ENCODE results near the gene TMEM169. TPM values are rescaled to one million over a fixed set of nuclear protein-coding genes. Genes with fewer than 3 reads are reported as not detected.

TMEM169 gene
- polyA plus RNA-seq, 2 of the 4 experiments (the other 2 are of a cell fraction): 0.54 to 0.81 TPM

DNA sequence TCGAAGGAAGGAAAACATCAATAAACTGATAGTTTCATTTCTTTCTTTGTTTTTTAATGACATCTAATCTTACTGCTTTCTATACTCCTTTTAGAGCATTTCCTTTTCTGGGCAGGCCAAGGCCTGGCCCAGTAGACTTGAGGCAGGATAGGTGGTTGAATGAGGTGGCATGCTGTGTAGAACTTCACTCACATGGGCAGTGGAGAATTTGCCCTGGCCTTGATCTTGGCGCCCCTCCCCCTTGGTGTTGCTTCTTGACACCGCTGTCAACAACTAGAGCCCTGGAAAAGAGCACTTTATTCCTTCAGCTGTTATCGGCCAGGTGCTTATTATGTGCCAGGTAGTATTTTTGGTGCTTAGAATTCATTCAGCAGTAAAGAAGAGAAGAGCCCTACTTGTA lies 64.9 kb downstream of the TMEM169 start:
- DNase-seq (ENCODE audit: low read depth in 1 of 2, low spot score in 1 of 2) (no peak), ATAC-seq (no peak), FAIRE-seq (no peak)
- TF ChIP-seq, protein P1, sequence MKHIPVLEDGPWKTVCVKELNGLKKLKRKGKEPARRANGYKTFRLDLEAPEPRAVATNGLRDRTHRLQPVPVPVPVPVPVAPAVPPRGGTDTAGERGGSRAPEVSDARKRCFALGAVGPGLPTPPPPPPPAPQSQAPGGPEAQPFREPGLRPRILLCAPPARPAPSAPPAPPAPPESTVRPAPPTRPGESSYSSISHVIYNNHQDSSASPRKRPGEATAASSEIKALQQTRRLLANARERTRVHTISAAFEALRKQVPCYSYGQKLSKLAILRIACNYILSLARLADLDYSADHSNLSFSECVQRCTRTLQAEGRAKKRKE (CRISPR knock-in tag; IDR thresholded peaks at IDR 0.05; ENCODE audit: low read depth): no peak
- TF ChIP-seq CHD2 (IDR thresholded peaks at IDR 0.05; ENCODE audit: low read length, partially characterized antibody): no peak
- no peak for TF ChIP-seq NR3C1 (IDR thresholded peaks at IDR 0.05)
- TF ChIP-seq RFX5 (IDR thresholded peaks at IDR 0.05): no peak
- TF ChIP-seq HES2 (IDR thresholded peaks at IDR 0.05): no peak
- no peak for TF ChIP-seq FOXS1 (CRISPR knock-in tag; IDR thresholded peaks at IDR 0.05)
- TF ChIP-seq ZSCAN20 (CRISPR knock-in tag; IDR thresholded peaks at IDR 0.05): no peak
- WGBS (ENCODE audit: missing lambda C conversion rate): 78% methylated on average over 4 of the region's 4 CpGs
- CTCF ChIA-PET: interaction anchor here (1.5 kb wide), 1 partner anchor 37 kb away, joined by 3 read pairs; the partner anchor contains the start of gene XRCC5
- Histone ChIP-seq H3K9me3 (no peaks in the 10 kb centered on the region), H3K4me1 (peaks cover 29% of the 10 kb centered on the region), H3K27ac (no peak overlapping the region), H3K4me3 (no peak overlapping the region), H3K4me2 (no peak overlapping the region)
- POLR2A ChIA-PET: no interaction called here

DNA sequence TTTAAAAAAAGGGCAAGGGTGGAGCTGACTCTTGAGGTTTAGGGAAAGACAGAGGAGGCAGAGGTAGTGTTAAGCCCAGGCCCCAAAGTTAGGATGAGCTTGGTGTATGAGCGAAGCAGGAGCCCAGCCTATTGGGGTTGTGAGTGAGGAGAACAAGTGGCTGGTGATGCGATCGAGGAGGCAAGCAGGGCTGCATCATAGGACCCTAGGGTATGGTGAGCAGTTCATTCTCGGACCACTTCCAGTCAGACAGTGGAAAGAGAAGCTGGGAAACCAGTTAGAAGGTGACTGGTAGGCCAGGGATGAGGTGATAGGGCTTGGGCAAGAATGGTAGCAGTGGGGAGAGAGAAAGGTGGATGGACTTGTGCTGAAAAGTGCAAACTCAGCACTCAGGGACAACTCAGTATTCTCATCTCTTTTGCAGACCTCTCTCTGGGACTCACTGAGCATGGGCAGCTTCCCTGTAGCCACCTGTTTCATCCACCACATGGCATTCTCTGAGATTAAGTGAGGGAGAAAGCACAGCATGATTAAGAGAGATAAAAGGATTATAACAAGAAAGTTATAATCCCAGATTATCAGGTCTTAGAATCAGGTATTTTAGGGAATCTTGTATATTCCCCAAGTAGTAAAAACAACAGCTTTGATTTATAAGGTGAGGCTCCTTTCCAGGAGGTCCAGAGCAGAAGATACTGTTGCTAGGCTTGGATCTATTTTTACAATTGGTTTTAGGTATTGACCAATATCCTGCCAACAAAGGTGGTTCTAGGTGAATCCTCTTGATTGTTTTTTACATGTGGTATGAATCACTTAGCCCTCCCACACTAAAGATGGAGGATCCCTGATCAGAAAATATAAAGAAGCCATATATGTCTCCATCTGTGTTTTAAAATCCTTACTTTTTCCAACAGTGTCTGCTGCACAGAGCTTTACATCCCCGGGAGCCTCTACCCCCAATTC lies 65.7 kb downstream of the TMEM169 start:
- ChIA-PET POLR2A (no interaction called here), CTCF (interaction anchor here (1.5 kb wide), 1 partner anchor 38 kb away, joined by 3 read pairs; the partner anchor contains the start of gene XRCC5)
- Histone ChIP-seq H3K9me3 (no peaks in the 10 kb centered on the region), H3K27ac (no peak overlapping the region), H3K4me2 (no peak overlapping the region), H3K4me1 (peaks cover 29% of the 10 kb centered on the region), H3K4me3 (no peak overlapping the region)
- WGBS (ENCODE audit: missing lambda C conversion rate): 90% methylated on average over 5 of the region's 5 CpGs
- DNase-seq (ENCODE audit: low read depth in 1 of 2, low spot score in 1 of 2) (no peak), ATAC-seq (peak in 1 of 2 experiments; percentile 24; a peak in 3 of 6 replicates), FAIRE-seq (no peak)
- TF ChIP-seq MAFK (IDR thresholded peaks at IDR 0.05; ENCODE audit: partially characterized antibody): peak; percentile 96
- TF ChIP-seq, protein P2, sequence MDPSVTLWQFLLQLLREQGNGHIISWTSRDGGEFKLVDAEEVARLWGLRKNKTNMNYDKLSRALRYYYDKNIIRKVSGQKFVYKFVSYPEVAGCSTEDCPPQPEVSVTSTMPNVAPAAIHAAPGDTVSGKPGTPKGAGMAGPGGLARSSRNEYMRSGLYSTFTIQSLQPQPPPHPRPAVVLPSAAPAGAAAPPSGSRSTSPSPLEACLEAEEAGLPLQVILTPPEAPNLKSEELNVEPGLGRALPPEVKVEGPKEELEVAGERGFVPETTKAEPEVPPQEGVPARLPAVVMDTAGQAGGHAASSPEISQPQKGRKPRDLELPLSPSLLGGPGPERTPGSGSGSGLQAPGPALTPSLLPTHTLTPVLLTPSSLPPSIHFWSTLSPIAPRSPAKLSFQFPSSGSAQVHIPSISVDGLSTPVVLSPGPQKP (IDR thresholded peaks at IDR 0.05; ENCODE audit: low read depth, low read length): no peak

- no peaks in the 10 kb centered on the region for H3K9me3 ChIP-seq
- H3K27ac ChIP-seq: no peak overlapping the region
- TF ChIP-seq CBX2 (IDR thresholded peaks at IDR 0.05; ENCODE audit: borderline replicate concordance, low read depth) (no peak), EP300 (IDR thresholded peaks at IDR 0.05) (no peak), RFX5 (IDR thresholded peaks at IDR 0.05) (no peak)
- H3K4me3 ChIP-seq: no peak overlapping the region
- WGBS (ENCODE audit: missing lambda C conversion rate): 89% methylated on average over 4 of the region's 4 CpGs
- no peak overlapping the region for H3K4me2 ChIP-seq
- ATAC-seq (no peak), FAIRE-seq (no peak), DNase-seq (ENCODE audit: low read depth in 1 of 2, low spot score in 1 of 2) (no peak)
- H3K4me1 ChIP-seq: peaks cover 29% of the 10 kb centered on the region
- ChIA-PET CTCF (interaction anchor here (1.1 to 1.5 kb wide), 2 partner anchors 18 to 35 kb away, joined by 3 to 4 read pairs; no protein-coding TSS in a partner anchor), POLR2A (no interaction called here)
Observed at GRCh38 chr2:216148983-216149382, 67.3 kb downstream of the TMEM169 start.

DNA sequence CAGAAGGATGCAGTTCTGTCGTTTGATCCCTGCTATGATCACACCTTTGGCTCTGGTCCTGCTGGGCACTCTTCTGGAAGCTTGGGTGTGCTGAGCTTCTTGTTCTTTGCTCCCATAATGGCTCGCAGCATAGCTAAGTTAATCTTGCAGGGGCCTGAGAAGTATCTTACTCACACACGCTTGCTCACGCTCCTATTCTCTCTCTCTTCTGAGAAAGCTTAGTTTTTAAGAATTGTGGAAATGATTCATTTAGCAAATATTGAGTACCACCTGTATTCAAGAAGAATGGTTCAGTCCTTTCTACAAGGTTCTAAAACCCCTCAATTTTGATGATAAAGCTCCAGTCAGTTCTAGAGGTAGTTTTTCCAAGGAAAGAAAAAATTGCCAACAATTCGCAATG lies 68.0 kb downstream of the TMEM169 start:
- DNase-seq (ENCODE audit: low read depth in 1 of 2, low spot score in 1 of 2) (no peak), ATAC-seq (no peak), FAIRE-seq (no peak)
- TF ChIP-seq EHF (CRISPR knock-in tag; IDR thresholded peaks at IDR 0.05) (no peak), CHD4 (IDR thresholded peaks at IDR 0.05; ENCODE audit: borderline replicate concordance) (no peak), FOXS1 (CRISPR knock-in tag; IDR thresholded peaks at IDR 0.05) (no peak), HOXB13 (CRISPR knock-in tag; IDR thresholded peaks at IDR 0.05; ENCODE audit: low read depth) (no peak), FOSL2 (IDR thresholded peaks at IDR 0.05) (no peak), FOSL2 (CRISPR knock-in tag; IDR thresholded peaks at IDR 0.05) (no peak), CBX8 (IDR thresholded peaks at IDR 0.05) (no peak)
- WGBS (ENCODE audit: missing lambda C conversion rate): 66% methylated on average over 5 of the region's 5 CpGs
- H3K27ac ChIP-seq: no peak overlapping the region
- H3K4me3 ChIP-seq: no peak overlapping the region
- H3K4me1 ChIP-seq: peaks cover 29% of the 10 kb centered on the region
- H3K9me3 ChIP-seq: no peaks in the 10 kb centered on the region
- ChIA-PET CTCF (interaction anchor here (1.4 to 1.5 kb wide), 2 partner anchors 9 to 19 kb away, joined by 3 to 4 read pairs; no protein-coding TSS in a partner anchor), POLR2A (no interaction called here)
- H3K4me2 ChIP-seq: no peak overlapping the region
